GM21723 (cell line): Measurements from ENCODE around the gene ZDHHC9.
"Not testable (repeated sequence)": the region's sequence is repeated elsewhere in the genome, so short reads cannot be mapped to it uniquely, and the experiment has no call there.

Experiments used
- ATAC-seq: cut with Tn5 transposase; IDR thresholded peaks from one replicate; pipeline ENCODE4 v1.9.1; 2021; ENCODE audit warnings: mild to moderate bottlenecking, moderate library complexity; ENCODE audit not compliant: unreplicated experiment

The ZDHHC9 gene

DNA sequence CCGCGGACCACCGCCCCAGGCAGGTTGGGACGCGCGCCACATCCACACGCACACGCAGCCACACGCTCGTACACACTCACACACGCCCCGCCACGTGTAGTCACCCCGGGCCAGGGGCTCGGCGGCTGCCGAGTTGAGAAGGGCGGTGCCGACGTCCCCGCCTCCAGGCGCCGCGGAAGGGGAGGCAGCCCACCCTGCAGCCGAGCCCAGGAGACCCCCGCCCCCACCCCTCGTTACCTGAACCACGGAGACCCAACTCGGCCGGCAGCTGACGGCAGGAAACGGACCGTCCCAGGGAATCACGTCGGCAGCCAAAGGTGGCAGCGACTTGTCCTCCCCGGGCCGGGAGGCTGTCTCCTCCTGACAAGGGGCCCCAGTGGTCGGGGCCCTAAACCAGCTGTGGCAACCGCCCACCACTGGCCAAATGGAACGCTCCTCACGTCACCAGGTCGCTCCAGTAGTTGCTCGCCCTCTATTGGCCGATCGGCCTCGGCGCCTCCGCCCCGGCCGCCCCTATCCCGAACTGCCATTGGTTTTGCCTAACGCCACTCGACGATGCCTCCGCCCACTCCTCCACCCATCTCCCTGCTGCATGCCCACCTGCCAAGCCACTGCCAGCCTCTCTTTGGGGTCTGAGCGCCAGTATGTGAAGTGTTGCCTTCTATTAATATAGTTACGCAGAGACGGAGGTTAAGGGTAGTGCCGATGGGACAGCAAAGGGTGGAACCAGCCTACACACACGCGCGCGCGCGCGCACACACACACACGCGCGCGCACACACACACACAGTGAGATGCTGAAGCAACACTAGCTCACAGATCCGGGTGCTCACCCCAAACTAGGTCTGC, at the start of gene ZDHHC9:
TSS of gene ZDHHC9 (minus strand) at position 428 of the 848 bp plus-strand sequence. CDS start 1,941 bp downstream, outside the sequence.
- ATAC-seq: peak; percentile 99

DNA sequence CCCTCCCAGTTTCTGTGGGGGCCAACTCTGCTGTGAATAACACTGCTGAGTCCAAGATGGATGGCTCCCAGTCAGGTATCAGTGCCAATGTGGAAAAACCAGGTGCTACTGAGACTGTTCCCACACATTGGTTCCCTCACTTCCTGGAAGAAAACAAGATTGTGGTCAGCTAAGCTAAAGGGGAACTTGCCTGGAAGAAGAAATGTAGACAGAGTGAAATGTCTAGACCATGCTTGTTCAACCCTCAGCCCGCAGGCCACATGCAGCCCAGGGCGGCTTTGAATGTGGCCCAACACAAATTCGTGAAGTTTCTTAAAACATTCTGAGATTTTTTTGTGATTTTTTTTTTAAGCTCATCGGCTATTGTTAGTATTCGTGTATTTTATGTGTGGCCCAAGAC, 33.7 kb upstream of the ZDHHC9 start:
- ATAC-seq: no peak

DNA sequence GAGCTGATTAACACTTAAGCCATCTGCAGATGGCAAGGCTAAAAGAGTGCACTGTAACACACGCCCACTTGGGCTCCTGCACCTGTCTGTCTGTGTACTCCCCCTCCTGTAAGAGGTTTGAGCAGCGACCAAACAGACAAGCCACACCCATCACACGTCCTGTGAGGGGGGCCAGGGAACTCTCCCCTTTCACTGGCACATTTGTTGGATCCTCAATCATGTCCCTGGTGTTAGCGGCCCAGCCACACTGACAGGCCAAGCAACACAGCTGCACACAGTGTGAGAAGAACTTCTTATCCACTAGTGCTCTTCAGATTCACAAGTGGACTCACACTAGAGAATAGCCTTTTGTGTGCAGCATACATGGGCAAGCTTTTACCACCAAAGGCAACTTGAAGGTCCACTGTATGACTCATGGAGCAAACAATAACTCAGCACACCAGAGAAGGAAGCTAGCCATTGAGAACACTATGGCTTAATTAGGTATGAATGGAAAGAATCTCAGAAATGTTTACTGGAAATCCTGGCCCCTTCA, 33.2 kb upstream of the ZDHHC9 start:
- ATAC-seq: no peak

DNA sequence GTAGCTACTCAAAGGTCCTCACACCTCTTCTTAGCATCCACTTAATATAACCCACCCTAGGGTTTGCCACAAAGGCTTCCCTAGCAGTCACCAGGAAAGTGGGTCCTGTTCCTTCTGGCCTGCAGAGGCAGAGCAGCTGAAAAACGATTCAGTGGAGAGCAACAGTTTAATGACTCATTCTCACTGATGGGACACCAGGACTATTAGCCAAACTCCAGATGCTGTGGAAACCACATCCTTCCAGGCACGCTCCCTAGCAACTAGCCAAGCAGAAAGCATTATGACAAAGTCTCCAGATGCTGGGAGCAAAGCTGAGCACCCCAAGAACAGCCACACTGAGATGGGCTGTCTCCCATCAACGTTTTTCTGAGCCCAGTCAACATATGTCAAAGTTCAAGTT, 32.0 kb upstream of the ZDHHC9 start:
- ATAC-seq: no peak

DNA sequence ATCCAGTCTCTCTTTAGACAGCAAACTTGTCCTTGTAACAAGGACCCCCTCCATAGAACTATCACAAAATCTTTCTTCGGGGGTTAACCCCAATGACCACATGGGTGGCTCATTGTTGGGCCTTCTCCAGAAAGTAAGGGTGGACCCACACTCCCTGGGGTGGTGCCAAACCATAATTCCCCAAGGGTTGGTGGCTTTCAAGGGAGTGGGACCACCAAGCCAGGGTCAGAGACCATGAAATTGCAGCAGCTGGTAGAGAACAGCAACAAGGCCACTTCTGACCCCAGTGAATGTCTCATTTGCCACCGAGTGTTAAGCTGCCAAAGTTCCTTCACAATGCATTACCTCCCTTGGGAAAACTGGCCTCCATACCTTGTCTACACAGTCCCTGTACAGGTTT, 28.8 kb upstream of the ZDHHC9 start:
- ATAC-seq: no peak

DNA sequence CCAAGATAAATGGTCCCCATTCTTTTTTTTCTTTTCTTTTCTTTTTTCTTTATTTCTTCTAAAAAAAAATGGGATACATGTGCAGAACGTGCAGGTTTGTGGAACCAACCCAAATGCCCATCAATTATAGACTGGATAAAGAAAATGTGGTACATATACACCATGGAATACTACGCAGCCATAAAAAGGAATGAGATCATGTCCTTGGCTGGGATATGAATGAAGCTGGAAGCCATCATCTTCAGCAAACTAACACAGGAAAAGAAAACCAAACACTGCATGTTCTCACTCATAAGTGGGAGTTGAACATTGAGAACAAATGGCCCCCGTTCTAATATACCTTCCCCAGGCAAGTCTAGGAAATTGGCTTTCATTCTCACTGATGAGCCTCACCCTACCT, 22.6 kb upstream of the ZDHHC9 start:
- ATAC-seq: not testable (repeated sequence)

DNA sequence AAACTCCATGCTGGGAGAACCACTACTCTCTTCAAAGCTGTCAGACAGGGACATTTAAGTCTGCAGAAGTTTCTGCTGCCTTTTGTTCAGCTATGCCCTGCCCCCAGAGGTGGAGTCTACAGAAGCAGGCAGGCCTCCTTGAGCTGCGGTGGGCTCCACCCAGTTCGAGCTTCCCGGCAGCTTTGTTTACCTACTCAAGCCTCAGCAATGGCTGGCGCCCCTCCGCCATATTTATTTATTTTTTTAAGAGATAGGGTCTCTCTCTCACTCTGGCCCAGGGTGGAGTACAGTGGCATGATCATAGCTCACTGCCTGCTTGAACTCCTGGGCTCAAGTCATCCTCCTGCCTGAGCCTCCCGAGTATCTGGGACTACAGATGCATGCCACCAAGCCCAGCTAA, 15.4 kb upstream of the ZDHHC9 start:
- not testable (repeated sequence) for ATAC-seq

DNA sequence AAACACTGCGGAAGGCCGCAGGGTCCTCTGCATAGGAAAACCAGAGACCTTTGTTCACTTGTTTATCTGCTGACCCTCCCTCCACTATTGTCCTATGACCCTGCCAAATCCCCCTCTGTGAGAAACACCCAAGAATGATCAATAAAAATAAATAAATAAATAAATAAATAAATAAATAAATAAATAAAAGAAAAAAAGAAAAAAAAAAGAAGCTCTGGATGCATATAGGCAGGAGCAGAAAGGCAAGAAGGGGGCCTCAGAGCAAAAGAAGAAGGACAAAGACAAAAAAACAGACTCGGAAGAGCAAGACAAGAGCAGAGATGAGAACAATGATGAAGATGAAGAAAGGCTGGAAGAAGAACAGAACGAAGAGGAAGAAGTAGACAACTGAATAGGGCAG, 8.1 kb upstream of the ZDHHC9 start:
- not testable (repeated sequence) for ATAC-seq

DNA sequence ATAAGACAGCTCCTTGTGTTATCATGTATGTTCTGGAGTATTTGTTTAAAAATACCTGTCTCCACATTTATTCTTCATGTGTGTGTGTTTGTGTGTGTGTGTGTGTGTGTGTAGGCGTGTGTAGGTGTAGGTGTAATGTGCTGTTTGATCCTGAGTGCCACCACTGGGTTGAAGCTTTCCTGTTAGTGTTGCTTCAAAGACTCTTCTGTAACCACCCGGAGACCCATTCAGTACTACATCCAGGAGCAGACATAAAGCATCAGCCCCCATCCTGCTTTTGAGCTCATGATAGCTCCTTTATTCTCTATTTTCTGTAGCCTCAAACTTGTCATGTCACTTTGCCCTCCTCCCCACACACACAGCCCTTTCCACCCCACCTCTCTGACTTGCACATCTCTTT, 3.0 kb upstream of the ZDHHC9 start:
- no peak for ATAC-seq

DNA sequence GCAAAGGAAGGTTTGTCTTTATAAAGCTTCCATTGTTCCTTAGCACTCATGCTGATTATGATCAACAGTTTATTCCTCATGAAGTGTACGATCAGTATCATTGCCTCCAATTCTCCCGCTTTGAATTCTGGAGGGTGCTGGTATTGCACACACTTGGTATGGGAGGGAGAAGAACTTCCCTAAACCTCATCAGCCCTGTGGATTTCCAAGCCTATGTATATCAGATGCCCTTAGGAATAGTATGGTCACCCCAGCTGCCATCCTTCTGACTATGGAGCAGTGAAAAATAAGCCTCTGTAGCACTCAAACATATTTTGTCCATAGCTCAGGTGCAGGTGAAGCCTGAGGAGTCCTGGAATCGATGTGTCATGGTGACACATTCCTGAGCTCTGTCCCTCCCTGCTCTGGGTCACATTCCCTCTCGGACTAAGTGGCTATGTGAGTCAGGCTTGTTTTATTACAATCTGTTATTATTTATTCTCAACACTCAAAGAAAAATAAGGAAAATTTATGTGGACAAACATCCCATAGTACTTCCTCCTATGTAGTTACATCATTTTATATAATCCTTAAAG, 2.0 kb upstream of the ZDHHC9 start:
- no peak for ATAC-seq

DNA sequence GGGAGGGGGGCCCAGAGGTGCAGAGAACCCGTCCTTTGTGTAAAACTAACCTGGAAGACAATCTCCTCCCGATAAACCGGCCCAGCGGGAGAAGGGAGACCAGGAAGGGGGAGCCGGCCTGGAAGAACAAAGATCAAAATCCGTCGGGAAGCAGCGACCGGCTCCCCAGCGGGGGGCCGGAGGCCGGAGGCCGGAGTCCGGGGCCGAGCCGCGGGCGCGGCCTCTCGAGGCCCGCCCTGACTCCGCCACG, 552 bp downstream of the ZDHHC9 start:
- no peak for ATAC-seq

DNA sequence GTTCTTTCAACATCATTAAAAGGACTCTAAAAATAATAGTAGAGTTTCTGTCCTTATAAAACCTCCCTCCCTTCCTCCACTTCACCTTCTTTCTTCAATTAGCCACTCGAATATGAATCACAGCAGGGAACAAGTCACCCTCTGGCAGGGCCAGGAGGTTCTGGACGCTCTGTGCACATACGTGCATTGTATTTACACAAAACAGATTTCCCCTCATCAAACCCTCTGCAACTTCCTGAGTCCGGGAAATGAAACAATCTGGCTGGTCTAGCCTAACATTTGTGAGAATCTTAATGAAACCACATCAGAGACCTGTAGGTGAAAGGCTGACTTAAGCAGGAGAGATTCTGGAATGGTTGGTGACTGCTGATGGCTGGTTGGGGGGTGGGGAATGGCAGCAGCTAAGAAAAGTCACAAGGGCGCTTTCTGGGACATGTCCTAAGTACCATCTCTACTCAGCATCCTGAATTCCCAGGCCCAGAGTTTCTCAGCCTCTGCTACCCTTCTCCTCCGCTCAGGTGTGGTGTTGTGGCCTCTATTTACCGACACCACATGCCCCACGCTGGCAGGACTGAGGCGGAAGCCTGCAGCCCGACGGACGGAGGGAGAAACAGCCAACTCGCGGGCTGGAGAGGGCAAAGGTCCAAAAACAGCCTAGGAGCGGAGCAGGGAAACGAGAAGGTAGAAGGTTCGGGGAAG, 1.0 kb downstream of the ZDHHC9 start:
- ATAC-seq: no peak

DNA sequence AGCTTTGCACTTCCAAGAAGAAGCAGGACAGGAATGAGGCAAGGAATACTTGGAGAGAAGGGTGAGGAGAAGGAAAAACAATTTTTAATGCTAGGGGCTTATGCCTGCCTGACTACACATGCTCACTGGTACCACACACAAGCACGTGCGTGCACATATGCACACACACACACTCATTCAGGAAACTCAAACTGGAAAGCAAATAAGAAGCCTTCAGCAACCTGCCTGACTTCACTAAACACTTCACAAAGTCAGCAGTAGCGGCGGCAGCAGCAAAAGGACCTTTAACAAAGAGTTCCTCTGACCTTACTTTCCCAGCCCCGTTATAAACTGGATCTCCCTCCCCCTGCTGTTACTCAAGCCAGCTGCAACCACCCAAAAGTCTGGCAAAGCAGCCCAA, 3.3 kb downstream of the ZDHHC9 start:
- no peak for ATAC-seq

DNA sequence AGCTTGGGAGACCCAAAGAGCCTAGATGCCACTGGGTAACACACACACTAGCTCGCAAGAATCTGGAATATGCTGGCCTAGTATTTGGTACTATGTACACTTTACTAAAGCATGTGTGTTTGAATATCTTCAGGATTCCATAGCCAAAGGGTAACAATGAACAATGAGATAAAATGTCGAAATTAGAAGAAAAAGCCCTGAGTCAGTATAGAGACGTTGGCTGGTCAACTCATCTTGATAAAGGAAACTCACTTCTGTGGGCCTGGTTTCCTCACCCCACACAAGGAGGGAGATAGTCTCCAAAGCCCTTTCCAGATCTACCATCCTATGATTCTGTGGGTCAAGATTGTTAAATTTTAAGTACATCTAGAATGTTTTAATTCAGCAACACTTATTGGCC, 6.9 kb downstream of the ZDHHC9 start:
- ATAC-seq: no peak

DNA sequence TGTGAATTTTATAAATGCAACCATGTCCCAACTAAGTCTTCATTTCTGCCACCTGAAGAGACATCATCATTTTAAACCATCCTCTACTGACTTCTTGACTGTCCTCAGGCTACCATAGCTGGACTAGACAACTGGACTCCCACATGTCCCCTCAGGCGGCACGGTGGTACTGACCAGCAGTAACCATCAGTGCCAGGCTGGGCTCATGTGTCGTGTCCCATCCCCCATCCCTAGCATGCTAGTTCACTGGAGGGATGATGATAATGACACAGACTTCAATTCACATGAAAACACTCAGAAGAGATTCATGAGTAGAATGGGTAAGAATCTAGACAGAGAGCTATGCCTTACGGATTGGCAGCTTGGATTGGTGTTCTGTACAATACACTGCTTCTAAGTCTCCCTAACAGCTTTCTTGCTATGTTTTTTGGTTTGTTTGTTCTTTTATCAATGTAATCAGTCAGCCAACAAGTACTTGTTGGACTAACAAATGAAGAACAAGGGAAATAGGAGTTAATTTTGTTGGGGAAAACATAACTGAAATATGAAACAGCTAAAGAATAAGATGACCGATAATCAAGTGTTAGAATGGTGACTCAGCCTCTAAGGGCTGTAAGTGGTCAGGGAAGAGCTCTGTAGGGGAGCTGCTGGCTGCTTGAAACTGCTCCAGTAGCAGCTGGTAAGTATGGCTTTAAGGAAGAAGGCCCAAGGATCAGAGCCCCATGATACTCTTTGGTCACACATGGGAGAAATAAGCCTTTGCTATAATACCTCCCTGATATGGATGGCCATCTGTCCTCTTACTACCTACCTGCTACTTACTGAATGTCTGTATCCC, 10.3 kb downstream of the ZDHHC9 start:
- no peak for ATAC-seq

DNA sequence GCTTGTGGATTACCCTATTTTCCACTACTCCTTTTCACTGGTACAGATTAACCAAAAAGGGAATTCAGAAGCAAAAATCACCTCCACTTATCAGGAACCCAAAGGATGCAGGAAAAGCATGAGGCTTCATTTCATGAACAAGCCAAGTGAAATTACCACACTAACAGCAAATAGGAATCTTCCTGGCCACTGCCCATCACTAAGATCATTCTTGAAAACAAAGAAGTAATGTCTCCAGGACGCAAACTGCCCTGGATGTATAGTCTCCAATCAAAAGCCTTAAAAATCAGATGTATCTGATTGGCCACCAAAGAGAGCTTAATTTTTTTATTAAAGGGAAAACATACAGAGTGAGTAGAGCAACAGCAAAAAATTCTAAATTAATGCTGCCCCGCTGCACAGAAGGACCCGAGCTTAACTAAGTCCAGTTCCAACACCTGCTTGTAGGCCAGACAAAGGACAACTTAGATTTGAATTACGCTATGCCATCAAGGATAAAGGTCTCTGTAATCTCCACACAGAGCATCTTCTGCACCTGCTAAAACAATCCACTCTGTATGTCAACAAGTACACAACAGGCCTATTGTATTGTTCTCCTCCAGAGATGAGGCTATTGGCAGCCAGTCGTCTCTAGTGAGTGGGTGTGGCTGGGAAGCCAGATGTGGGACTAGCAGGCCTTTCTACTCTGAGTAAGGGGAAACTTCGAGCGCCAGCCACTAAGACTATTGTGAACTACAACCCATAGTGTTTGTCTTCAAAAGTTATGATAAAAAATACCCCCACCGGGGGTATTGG, 12.4 kb downstream of the ZDHHC9 start:
- ATAC-seq: no peak

DNA sequence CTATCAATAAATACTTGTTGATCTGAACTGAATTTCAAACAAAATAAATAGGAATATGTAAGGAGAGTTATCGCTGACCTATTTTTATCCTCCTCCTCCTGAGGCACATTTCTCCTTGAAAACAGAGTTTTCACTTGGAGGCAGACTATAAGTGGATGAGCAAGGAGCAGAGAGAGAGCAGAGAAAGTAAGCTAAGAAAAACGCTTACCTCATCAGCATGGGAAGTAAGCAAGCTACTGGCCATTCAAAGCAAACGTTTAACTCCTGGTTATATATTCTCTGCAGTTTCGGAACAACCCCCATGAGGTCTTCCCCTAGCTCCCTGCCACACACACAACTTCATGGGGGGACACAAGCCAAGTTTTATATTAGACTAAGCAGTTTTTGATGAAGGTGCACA, 13.2 kb downstream of the ZDHHC9 start:
- no peak for ATAC-seq

DNA sequence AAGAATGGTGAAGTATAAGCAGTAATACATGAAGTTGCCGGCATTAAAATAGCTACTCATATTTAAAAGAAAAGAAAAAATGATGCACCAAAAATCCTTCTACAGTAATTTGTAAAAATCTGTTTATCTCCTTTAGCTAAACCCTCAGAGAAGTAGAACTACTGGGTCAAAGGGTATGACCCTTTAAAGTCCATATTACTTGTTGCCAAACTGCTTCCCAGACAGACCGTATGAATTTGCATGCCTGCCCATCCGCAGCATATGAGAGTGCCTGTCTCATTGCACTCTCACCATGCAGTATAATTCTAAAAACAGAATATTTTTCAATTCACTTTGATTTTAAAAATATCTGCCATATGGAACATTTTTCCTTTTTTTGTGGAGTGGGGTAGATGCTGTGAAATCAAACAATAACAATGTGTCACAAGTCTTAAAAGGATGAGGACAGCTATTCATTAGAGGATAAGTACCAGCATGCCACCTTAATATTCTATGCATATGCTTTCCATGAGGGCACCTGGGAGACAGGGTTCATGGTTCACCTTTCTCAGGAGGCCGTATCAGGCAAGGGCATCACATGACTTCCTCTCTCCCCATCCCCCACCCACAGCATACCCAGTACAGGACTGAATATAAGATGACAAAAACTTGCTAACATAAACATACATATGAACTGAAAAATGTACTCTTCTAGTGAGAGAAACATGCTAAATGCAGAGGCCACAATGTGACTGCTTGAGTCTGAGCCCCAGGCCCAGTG, 17.8 kb downstream of the ZDHHC9 start:
- no peak for ATAC-seq

DNA sequence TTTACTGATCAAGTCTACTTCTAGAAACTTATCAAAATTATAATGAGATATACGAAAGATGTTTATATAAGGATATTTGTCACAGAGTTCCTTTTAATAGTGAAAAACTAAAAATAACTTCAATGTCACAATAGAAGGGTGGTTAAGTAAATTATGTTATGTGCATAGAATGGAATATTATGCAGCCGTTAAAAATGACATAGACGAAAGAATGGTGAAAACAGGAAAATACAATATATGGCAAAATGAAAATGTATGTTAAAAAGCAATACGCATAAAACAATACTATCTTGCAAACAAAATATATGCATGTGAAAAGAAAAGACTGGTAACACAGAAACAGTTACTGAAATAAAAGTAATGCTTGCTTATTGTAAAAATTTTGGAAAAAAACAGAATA, 19.1 kb downstream of the ZDHHC9 start:
- no peak for ATAC-seq

DNA sequence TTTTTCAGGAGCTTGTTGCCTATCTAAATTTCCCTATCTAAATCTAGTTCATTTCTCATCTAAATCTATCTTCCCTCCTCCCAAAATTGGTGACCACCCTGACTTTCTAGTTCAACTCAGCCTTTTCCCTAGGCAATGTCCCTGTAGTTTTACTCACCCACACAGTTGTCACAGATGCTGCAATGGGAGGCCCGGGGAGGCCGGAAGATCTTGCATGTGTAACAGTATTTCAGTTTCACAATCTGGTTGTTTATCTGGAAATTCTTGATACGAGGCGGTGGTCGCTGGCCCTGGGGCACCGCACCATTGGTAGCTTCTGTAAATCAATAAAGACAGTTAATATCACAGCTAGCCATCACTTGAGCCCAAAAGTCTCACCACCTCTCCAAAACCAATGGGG, 20.2 kb downstream of the ZDHHC9 start:
- ATAC-seq: no peak
